NT2/D1 (cell line): ENCODE results near the gene FOXS1.

Source experiments
- DNase-seq: peaks from one replicate; pipeline ENCODE4 v3.0.0-alpha.2; 2011; ENCODE audit warnings: low read depth, low spot score
- H3K27me3 ChIP-seq: 2 replicates; pipeline ENCODE4 v1.6.0; 2011; ENCODE audit warnings: mild to moderate bottlenecking; ENCODE audit not compliant: insufficient read length, insufficient read depth
- H3K36me3 ChIP-seq: 2 replicates; pipeline ENCODE4 v1.6.1; 2011; ENCODE audit warnings: mild to moderate bottlenecking, low read length, mixed read lengths; ENCODE audit not compliant: insufficient read depth, insufficient read length
- H3K4me1 ChIP-seq: 2 replicates; pipeline ENCODE4 v1.5.1; 2011; ENCODE audit not compliant: insufficient read depth, insufficient read length
- H3K4me3 ChIP-seq: 2 replicates; pipeline ENCODE4 v1.5.1; 2011; ENCODE audit warnings: low read depth; ENCODE audit not compliant: insufficient read length
- H3K9ac ChIP-seq: 2 replicates; pipeline ENCODE4 v1.6.0; 2011; ENCODE audit warnings: low read depth; ENCODE audit not compliant: insufficient read length
- H3K9me3 ChIP-seq: 2 replicates; pipeline ENCODE4 v1.5.1; 2011; ENCODE audit warnings: mild to moderate bottlenecking, low read length; ENCODE audit not compliant: insufficient read depth
- SUZ12 ChIP-seq: IDR thresholded peaks from 2 replicates; pipeline ENCODE4 v1.6.1; 2011; ENCODE audit not compliant: insufficient read length, insufficient read depth; ENCODE audit errors: extremely low read depth
- YY1 ChIP-seq: IDR thresholded peaks from 2 replicates; pipeline ENCODE4 v1.6.1; 2011; ENCODE audit not compliant: insufficient read length, insufficient read depth
- ZNF274 ChIP-seq: IDR thresholded peaks from 2 replicates; pipeline ENCODE4 v1.6.1; 2011; ENCODE audit warnings: mild to moderate bottlenecking, low read depth, low read length

The FOXS1 gene

DNA sequence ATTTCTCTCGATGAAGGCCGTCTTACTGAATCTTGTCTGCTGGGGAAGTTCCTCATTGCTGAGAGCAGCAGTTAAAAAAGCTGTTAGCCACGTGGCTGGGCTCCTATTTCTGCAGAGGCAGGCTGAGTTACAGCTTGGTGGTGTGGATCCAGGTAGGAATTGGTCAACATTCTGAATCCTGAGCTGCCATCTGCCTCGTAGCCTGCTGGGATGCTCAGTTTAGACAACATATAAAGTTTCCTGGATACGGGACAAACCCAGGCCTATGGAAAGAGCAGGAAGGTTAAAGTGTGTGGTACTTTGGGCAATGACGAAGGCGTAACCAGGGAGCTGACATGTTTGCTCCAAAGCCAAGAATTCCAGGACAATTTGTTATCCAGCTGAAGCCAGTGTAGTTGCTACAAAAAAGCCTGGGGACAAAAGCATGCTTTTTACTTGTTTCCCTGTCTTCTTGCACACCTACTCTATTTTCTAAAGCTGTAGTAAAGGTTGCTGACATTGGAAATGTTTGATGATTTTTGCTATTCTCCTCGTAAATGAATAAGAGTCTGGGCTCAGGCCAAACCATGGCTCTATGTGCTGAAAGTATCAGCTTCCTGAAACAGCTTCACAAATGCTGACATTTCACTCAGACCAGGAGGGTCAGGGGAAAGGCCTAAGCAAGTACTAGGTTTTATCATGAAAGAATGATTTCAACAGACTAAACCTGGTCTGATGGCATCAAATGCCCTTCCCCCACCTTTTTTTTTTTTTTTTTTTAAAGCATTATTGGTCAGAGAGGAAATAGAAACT lies 38.6 kb downstream of the FOXS1 start:
- TF ChIP-seq ZNF274, result no peak

DNA sequence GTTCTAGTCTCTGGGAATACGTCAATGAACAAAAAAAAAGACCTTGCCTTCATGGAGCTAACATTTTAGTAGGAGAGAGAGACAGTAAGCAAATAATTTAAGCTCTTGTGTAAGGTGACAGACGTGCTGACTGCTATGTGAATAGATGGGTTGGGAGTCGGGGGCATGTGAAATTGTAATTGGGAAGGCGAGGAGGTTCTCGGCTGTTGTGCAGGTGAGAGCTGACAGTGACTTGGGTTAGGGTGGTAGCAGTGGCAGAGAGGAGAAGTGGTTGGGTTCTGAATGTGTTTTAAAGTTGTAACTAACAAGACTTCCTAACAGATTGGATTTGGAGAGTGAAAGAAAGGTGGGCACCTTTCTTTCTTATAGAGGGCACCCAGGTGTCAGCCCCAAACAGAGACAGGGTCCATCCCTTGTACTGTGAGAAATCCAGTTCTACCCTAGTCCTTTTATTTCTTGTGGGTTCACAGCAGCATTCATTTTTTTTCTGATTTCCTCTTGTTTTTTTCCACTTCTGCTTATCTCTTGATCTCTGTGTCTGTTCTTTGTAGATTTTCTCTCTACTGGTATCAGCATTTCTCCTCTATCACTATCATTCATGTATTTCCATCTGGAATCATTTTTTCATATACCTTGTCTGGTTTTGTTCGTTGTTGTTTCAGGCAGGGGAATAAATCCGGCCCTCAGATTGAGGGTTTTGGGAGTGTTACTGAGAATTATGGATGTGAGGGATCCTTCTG lies 41.7 kb downstream of the FOXS1 start:
- TF ChIP-seq ZNF274 (no peak), YY1 (no peak), SUZ12 (no peak)
- no peak overlapping the region for H3K9ac ChIP-seq
- peaks cover 70% of the 10 kb centered on the region for H3K36me3 ChIP-seq
- H3K27me3 ChIP-seq, result no peaks in the 10 kb centered on the region
- no peak for DNase-seq
- H3K4me1 ChIP-seq, result no peaks in the 10 kb centered on the region
- no peak overlapping the region for H3K4me3 ChIP-seq
- H3K9me3 ChIP-seq, result no peaks in the 10 kb centered on the region

More for the DNA sequence above, 38.6 kb downstream of the FOXS1 start:
- Histone ChIP-seq H3K9me3 (no peaks in the 10 kb centered on the region), H3K4me3 (no peak overlapping the region), H3K9ac (no peak overlapping the region), H3K4me1 (no peaks in the 10 kb centered on the region), H3K36me3 (peaks cover 44% of the 10 kb centered on the region), H3K27me3 (no peaks in the 10 kb centered on the region)
- DNase-seq, result no peak

DNA sequence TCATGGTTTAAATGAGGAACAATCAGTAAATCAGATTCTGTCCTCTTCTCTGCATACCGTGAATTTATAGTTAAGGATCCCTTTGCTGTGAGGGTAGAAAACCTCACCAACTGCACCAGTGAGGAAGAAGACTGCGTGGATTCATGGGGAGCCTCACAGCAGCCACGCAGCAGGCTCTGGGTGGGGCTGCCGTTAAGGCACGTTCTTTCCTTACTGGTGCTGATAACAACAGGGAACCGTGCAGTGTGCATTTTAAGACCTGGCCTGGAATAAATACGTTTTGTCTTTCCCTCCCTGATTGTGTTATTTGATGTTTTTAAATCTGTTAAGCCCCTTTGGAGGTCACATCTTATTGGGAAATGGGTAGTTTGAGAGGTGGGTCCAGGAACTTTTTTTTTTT lies 43.9 kb downstream of the FOXS1 start:
- TF ChIP-seq SUZ12, result no peak
- DNase-seq, result no peak
- Histone ChIP-seq H3K27me3 (no peaks in the 10 kb centered on the region), H3K9ac (no peak overlapping the region), H3K9me3 (no peaks in the 10 kb centered on the region), H3K4me1 (no peaks in the 10 kb centered on the region), H3K36me3 (peaks cover 80% of the 10 kb centered on the region), H3K4me3 (no peak overlapping the region)

DNA sequence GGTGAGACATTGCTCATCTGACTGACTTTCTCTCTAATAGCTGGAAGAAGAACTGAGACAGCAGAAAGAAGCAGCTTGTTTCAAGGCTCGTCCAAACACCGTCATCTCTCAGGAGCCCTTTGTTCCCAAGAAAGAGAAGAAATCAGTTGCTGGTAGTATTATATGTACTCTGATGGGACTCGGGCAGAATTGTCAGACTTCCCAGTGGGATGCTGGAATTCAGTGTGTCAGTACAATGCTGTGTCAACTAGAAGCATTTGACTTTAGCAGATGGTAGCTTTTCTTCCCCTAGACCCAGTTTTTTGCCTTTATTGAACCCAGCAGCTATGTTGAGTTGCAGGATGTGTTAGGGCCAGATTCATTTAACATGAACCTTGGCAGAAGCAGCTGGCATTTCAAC lies 48.0 kb downstream of the FOXS1 start:
- Histone ChIP-seq H3K27me3 (no peaks in the 10 kb centered on the region), H3K9me3 (no peaks in the 10 kb centered on the region), H3K4me1 (no peaks in the 10 kb centered on the region), H3K4me3 (no peak overlapping the region), H3K36me3 (peaks cover 83% of the 10 kb centered on the region), H3K9ac (no peak overlapping the region)
- no peak for DNase-seq
- TF ChIP-seq SUZ12 (no peak), YY1 (no peak), ZNF274 (no peak)
